Bronchial epithelial cell (primary cell): ENCODE results near the gene ADAMTSL3. TPM values are rescaled to one million over a fixed set of nuclear protein-coding genes. Genes with fewer than 3 reads are reported as not detected.

Source experiments
- DNase-seq: peaks from one replicate; pipeline ENCODE4 v3.0.0-alpha.2; 2010; ENCODE audit warnings: low read depth
- FAIRE-seq: peaks from 2 replicates; lab custom pipeline; 2011; peaks lifted over from hg19 to GRCh38; lab: Jason Lieb, UNC
- H3K27me3 ChIP-seq: 2 replicates; pipeline ENCODE4 v1.5.1; 2011; ENCODE audit warnings: low read length; ENCODE audit not compliant: control insufficient read depth, insufficient read depth
- H3K36me3 ChIP-seq: 2 replicates; pipeline ENCODE4 v1.5.1; 2011; ENCODE audit warnings: low read length; ENCODE audit not compliant: control insufficient read depth, insufficient read depth
- H3K4me3 ChIP-seq: 2 replicates; pipeline ENCODE4 v1.5.1; 2011; ENCODE audit warnings: mild to moderate bottlenecking, low read depth, low read length, control low read depth
- total RNA-seq: library from RNA; depleted of rRNA; stranded (reverse); fragments of >200 nt; gene quantifications from 2 replicates; pipeline ENCODE4 v1.2.1, GENCODE V29; 2014
- TF ChIP-seq, protein P1 (sequence below): IDR thresholded peaks from 2 replicates; pipeline ENCODE4 v1.5.1; 2011; ENCODE audit warnings: mild to moderate bottlenecking, moderate library complexity, low read length, control low read depth, inconsistent platforms; ENCODE audit not compliant: insufficient read depth, severe bottlenecking

Gene ADAMTSL3
- total RNA-seq, 1 donor from 2014 or later = 0.79 TPM

DNA sequence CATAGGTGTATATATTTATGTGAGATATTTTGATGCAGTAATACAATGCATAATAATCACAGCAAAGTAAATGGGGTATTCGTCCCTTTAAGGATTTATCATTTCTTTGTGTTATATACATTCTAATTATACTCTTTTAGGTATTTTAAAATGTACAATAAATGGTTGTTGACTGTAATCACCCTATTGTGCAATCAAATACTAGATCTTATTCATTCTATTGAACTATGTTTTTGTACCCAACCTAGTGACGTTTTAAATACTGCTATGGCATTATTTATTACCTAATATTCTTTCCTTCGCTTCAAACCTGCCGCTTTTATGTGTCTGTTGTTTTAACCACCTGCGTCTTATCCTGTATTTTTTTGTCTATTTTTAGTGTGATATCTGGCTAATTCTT lies 132.4 kb downstream of the ADAMTSL3 start:
- Histone ChIP-seq H3K27me3 (no peaks in the 10 kb centered on the region), H3K4me3 (no peak overlapping the region), H3K36me3 (no peaks in the 10 kb centered on the region)
- no peak for FAIRE-seq
- DNase-seq = no peak
- TF ChIP-seq, protein P1, sequence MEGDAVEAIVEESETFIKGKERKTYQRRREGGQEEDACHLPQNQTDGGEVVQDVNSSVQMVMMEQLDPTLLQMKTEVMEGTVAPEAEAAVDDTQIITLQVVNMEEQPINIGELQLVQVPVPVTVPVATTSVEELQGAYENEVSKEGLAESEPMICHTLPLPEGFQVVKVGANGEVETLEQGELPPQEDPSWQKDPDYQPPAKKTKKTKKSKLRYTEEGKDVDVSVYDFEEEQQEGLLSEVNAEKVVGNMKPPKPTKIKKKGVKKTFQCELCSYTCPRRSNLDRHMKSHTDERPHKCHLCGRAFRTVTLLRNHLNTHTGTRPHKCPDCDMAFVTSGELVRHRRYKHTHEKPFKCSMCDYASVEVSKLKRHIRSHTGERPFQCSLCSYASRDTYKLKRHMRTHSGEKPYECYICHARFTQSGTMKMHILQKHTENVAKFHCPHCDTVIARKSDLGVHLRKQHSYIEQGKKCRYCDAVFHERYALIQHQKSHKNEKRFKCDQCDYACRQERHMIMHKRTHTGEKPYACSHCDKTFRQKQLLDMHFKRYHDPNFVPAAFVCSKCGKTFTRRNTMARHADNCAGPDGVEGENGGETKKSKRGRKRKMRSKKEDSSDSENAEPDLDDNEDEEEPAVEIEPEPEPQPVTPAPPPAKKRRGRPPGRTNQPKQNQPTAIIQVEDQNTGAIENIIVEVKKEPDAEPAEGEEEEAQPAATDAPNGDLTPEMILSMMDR = no peak

DNA sequence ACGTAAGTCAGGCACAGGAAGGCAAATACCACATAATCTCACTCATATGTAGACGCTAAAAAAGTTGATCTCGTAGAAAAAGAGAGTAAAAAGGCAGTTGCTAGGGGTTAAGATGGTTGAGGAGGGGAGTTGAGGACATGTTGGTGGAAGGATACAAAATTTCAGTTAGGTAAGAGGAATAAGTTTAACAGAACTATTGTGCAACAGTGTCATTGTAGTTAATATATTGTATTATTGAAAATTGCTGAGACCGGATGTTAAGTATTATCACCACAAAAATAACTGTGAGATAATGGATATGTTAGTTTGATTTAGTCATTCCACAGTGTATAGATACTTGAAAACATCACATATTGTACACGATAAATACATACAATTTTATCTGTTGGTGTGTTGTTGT lies 139.1 kb downstream of the ADAMTSL3 start:
- FAIRE-seq (no peak), DNase-seq (no peak)
- Histone ChIP-seq H3K36me3 (no peaks in the 10 kb centered on the region), H3K4me3 (no peak overlapping the region), H3K27me3 (no peaks in the 10 kb centered on the region)
- TF ChIP-seq, protein P1 = no peak

DNA sequence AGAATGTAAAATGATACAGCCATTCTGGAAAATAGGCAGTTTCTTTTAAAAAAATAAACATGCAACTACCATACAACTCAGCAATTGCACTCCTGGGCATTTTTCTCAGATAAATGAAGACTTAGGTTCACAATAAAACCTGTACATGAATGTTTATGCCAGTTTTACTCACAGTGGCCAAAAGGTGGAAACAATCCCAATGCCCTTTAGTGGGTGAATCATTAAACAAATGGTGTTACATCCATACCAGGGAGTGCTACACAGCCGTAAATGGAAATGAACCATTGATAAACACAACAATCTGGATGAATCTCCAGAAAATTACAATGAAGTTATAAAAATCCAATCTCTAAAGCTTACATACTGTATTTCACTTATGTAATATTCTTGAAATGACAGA lies 140.3 kb downstream of the ADAMTSL3 start:
- no peaks in the 10 kb centered on the region for H3K36me3 ChIP-seq
- no peak for FAIRE-seq
- peak; percentile 27 for DNase-seq
- H3K27me3 ChIP-seq = no peaks in the 10 kb centered on the region
- TF ChIP-seq, protein P1 = no peak
- H3K4me3 ChIP-seq = no peak overlapping the region

DNA sequence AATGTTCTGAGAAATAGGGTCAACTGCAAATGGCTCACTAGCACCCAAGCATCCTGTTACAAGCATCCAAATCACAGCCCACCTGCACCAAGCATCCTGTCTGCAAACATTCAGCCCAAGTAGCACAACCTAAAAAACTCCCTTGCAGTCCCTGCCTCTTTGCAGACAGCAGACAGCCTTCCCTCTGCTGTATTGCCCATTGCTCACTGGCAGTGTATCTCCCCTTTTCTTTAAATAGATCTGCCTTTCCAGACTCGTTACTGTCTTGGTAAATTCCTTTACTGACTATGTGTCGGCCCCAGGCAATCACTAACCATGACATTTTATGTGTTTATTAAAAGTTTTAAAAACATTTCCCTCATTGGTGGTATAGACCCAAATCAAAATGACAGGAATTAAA lies 155.4 kb downstream of the ADAMTSL3 start:
- DNase-seq = peak; percentile 33
- FAIRE-seq = no peak
- no peak overlapping the region for H3K4me3 ChIP-seq
- TF ChIP-seq, protein P1 = no peak
- H3K27me3 ChIP-seq = no peaks in the 10 kb centered on the region
- no peaks in the 10 kb centered on the region for H3K36me3 ChIP-seq

DNA sequence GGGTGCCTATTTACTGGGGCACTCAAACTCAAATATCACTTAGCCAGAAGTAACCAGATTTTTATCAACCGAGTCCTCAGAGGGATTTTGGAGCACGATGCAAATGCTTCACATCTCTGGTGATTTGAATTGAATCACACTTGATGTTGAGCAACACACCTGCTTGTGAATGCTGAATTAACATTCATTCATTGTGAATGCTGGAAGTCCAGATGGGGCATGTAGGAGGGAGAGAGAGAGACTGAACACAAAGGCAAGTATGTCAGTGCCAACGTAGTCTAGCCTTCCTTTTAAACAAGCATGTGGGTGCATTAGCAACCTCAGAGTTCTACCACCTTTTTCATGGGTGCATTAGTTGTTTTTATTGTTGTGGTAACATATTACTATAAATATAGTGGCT lies 156.2 kb downstream of the ADAMTSL3 start:
- Histone ChIP-seq H3K36me3 (no peaks in the 10 kb centered on the region), H3K27me3 (no peaks in the 10 kb centered on the region), H3K4me3 (no peak overlapping the region)
- TF ChIP-seq, protein P1 = no peak
- FAIRE-seq = no peak
- peak; percentile 80 for DNase-seq

DNA sequence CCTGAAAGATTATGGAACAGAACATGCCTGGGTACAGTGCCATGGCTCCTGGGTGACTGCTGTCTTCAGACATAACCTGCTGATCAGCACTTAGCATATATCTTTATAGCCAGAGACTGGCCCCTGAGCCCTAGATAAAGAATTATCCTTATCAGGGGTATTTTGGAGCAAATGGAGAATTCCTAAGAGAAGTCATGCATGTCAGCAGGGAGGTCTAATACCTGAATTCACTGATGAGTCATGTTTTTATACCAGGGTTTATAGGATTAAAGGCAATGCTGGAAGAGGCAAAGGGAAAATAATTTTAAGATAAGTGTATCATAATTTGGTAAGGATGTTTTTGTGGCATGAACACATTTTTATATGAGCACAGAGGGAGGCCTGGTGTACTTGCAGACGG lies 159.8 kb downstream of the ADAMTSL3 start:
- FAIRE-seq (no peak), DNase-seq (no peak)
- Histone ChIP-seq H3K27me3 (no peaks in the 10 kb centered on the region), H3K36me3 (no peaks in the 10 kb centered on the region), H3K4me3 (no peak overlapping the region)
- TF ChIP-seq, protein P1 = no peak
